Stimulated activated CD4-positive, alpha-beta T cell treated with anti-CD3 and anti-CD28 coated beads, Interleukin-12 subunit alpha, Interleukin-12 subunit beta, amount 100 ng/mL, for 48 hours (primary cell): ENCODE measurements around the gene ZNF609.
A peak's percentile ranks its signal among the peaks of the same experiment; 100 is the strongest.
"Not testable (repeated sequence)": the region's sequence is repeated elsewhere in the genome, so short reads cannot be mapped to it uniquely, and the experiment has no call there.

ENCODE experiments used
- DNase-seq, 3 donors: peaks; one replicate each; pipeline ENCODE4 v3.0.0-alpha.2; 2020; ENCODE audit warnings: low read depth in 2 of 3, low spot score in 1 of 3

Gene ZNF609

GRCh38 chr15:64456634-64457108 lies 3.7 kb upstream of the ZNF609 start:
- DNase-seq = no peak

GRCh38 chr15:64459066-64459781 lies 1.2 kb upstream of the ZNF609 start:
- no peak for DNase-seq

- peak; percentile 5 to 39 (median 18) for DNase-seq
These were observed 644 bp downstream of the ZNF609 start for GRCh38 chr15:64460724-64461720.

- DNase-seq = peak; percentile 7 to 24 (median 11)
These were observed 1.4 kb downstream of the ZNF609 start for GRCh38 chr15:64461721-64462162.

GRCh38 chr15:64462492-64462891 lies 2.1 kb downstream of the ZNF609 start:
- no peak for DNase-seq

- no peak for DNase-seq
These were observed 4.1 kb downstream of the ZNF609 start for GRCh38 chr15:64464276-64465005.

GRCh38 chr15:64466408-64467141 lies 6.2 kb downstream of the ZNF609 start:
- no peak for DNase-seq

GRCh38 chr15:64472161-64472560 lies 11.8 kb downstream of the ZNF609 start:
- DNase-seq = no peak

GRCh38 chr15:64474846-64475245 lies 14.5 kb downstream of the ZNF609 start:
- no peak for DNase-seq

GRCh38 chr15:64476550-64476949 lies 16.2 kb downstream of the ZNF609 start:
- no peak for DNase-seq

GRCh38 chr15:64478863-64479262 lies 18.5 kb downstream of the ZNF609 start:
- DNase-seq = no peak

- no peak for DNase-seq
These were observed 20.5 kb downstream of the ZNF609 start for GRCh38 chr15:64480891-64481290.

- DNase-seq = no peak
These were observed 23.4 kb downstream of the ZNF609 start for GRCh38 chr15:64483749-64484148.

GRCh38 chr15:64485796-64486195 lies 25.4 kb downstream of the ZNF609 start:
- DNase-seq = no peak

GRCh38 chr15:64490598-64491259 lies 30.4 kb downstream of the ZNF609 start:
- DNase-seq = no peak

- DNase-seq = no peak
These were observed 33.3 kb downstream of the ZNF609 start for GRCh38 chr15:64493641-64494040.

GRCh38 chr15:64495968-64496367 lies 35.6 kb downstream of the ZNF609 start:
- DNase-seq = not testable (repeated sequence)

GRCh38 chr15:64500695-64501395 lies 40.5 kb downstream of the ZNF609 start:
- no peak for DNase-seq

GRCh38 chr15:64501396-64501715 lies 41.0 kb downstream of the ZNF609 start:
- DNase-seq = no peak
